Measurements from ENCODE around the gene CENPO.
"Not testable (repeated sequence)": the region's sequence is repeated elsewhere in the genome, so short reads cannot be mapped to it uniquely, and the experiment has no call there.

CENPO gene

DNA sequence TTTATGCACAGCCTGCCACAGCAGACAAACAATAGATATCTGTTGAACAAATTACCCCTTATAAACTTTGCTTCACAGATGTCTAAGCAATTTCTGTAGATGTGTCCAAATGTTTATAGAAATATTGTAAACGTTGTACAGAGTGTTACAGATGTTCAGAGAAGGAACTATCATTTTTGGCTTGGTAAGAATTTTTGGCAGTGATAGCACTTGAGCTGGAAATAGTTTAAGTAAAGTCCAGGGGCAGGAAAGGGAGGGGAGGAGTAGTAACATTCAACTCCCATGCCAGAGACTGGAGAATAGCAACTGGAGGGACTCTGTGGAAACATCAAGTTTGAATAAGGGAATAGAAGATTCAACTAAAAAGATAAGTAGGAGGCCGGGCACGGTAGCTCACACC is 4.4 kb upstream of the CENPO start:
- no peak for DNase-seq

DNA sequence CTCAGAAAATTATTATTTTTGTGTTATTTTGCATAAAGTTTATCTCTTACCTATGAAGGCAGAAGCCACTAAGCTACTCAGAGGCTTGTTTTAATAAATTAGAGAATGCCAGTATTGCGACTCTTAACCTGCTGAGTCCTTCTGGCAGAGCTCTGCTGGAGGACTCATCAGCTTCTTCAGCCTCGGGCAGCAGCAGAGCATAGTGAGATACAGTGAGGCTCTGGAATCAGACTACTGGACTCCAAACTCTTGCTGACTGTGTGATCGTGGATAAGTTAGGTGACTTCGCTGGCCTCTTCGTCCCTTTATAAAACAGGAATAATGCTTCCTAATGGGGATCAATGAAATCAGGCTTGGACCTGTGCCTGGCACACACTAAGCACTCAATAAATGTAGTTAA is 1.8 kb upstream of the CENPO start:
- no peak for DNase-seq

DNA sequence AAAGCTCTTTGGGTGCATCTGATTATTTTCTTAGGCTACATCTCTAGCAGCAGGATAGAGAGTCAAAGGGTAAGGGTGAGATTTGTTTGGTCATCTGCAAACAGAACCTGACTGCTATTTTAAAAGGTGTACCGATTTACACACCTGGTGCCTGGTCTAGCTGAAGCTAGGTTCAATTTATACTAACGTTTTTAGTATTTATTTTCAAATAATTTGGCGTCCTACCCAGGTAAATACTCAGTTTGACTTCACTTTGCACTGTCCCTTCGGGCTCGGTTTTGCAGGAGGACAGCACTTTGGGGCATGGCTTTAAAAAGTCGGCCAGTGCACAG is 717 bp upstream of the CENPO start:
- no peak for DNase-seq

DNA sequence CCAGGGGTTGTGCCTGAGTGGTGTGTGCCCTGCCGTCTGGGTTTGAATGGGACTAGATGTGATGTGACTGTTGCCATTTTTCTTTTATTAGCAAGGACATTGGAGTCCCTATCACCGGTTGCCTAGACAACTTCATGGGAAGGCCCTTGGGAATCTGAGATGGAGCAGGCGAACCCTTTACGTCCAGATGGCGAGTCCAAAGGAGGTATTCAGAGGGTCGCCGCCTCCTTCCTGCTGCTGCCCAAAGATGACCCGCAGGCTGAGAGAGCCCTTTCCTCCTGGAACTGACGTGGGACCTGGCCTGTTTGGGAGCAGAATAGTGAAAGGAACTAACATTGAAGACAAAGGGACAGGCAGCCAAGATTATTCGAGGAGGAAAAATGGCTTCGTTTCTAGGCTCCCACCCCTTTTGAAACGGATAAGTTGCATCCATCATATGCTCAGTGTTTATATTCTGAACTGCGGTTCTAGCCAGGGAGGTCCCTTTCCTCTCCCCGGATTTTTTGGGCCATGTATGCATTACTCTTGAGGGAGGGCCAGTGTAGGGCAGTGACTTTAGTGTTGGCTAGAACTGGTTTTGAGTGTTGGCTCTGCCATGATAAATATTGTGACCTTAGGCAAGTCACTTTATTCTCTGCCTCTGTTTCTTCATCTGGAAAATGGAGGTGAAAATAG is 673 bp downstream of the CENPO start:
- peak; percentile 60 for DNase-seq

DNA sequence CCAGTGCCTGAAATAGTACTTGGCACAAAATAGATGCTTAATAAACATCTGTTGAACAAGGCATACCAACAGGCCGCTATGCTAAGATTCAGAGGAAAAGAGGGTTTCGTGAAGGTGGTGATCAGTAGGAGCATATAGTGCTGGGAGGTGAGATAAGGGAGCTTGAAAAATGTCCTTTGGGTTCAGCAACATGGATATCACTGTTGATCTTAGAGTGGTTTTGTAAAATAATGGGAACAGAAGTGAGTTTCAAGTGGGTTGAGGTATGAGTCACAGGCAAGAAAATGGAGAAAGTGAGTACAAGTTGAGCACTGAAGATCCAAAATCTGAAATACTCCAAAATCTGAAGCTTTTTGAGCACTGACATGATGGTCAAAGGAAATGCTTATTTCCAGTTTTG is 4.4 kb downstream of the CENPO start:
- DNase-seq: no peak

DNA sequence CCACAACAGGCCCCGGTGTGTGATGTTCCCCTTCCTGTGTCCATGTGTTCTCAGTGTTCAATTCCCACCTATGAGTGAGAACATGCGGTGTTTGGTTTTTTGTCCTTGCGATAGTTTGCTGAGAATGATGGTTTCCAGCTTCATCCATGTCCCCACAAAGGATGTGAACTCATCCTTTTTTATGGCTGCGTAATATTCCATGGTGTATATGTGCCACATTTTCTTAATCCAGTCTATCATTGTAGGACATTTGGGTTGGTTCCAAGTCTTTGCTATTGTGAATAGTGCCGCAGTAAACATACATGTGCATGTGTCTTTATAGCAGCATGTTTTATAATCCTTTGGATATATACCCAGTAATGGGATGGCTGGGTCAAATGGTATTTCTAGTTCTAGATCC is 7.3 kb downstream of the CENPO start:
- DNase-seq: not testable (repeated sequence)

DNA sequence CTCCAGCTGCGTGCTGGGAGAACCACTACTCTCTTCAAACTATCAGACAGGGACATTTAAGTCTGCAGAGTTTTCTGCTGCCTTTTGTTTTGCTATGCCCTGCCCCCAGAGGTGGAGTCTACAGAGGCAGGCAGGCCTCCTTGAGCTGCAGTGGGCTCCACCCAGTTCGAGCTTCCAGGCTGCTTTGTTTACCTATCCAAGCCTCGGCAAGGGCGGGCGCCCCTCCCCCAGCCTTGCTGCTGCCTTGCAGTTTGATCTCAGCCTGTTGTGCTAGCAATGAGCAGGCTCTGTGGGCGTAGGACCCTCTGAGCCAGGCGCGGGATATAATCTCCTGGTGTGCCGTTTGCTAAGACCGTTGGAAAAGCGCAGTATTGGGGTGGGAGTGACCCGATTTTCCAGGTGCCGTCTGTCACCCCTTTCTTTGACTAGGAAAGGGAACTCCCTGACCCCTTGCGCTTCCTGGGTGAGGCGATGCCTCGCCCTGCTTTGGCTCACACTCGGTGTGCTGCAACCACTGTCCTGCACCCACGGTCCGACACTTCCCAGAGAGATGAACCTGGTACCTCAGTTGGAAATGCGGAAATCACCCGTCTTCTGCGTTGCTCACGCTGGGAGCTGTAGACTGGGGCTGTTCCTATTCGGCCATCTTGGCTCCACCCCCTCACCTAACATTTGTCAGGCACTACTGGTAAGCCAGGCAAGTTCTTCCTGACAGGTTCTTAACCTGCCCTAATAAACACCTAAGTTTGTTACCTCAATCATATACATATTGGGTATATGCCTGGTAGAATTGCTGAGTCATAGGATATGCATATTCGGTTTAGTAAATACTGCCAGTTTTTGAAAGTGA is 12.8 kb downstream of the CENPO start:
- DNase-seq: not testable (repeated sequence)

DNA sequence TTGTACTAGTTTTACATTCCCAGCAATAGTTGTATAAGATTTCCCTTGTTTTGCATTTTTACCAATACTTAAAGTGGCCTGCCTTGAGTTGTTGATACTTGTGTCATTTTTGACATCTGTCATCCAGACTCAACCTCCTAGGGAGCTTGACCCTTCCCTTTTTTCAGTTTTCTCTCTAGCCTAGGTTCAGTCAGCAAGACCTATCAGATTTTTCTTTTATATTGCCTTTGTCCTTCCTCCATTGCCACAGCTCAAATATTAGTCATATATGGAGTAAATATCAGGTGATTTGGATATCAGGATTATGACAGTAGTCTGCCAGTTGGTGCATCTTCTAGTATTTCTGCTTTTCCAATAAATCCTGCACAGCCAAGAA is 13.4 kb downstream of the CENPO start:
- no peak for DNase-seq

DNA sequence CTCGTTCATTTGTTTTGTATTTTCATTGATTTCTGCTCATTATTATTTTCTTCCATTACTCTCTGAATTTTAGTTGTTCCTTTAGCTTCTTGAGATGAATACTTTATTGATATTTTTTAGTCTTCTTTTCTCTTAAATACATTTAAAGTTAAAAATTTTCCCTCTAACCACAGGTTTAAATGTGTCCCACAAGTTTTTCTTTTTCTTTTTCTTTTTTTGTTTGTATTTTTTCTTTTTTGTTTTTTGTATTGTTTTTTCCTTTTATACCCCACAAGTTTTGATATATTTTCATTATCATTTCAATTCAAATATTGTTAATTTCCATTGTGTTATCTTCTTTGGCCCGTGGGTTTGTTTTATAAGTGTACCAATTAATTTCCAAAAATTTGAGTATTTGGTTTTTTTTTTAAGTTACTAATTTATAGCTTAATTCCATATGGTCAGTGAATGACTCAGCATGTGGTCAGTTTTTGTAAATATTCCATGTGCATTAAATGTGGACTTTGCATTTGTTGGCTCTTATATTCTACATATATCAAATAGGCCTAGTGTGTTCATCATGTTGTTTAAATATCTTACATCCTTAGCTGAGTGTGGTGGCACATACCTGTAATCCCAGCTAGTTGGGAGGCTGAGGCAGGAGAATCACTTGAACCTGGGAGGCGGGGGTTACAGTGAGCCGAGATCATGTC is 16.2 kb downstream of the CENPO start:
- no peak for DNase-seq

DNA sequence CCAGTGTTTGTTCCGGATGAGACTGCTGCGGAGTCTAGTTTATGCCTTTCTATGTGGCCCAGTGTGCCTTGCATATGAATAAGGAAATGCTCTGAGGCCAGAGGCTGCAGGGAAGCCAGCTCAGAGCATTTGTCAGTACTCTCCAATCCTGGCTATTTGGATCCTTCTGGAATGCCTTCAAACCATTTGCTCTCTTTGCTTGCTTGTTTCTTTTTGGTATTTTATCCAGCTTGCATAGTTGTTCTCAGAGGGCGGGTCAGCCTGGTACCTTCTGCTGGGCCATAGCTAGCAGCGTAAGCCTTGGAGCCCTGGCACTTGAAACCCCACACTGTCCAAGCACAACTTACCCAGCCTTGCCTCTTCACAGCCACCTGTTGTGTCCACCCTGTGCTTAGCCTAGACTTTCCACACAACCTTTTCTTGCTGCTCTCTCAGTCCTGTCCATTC is 20.5 kb downstream of the CENPO start:
- no peak for DNase-seq

DNA sequence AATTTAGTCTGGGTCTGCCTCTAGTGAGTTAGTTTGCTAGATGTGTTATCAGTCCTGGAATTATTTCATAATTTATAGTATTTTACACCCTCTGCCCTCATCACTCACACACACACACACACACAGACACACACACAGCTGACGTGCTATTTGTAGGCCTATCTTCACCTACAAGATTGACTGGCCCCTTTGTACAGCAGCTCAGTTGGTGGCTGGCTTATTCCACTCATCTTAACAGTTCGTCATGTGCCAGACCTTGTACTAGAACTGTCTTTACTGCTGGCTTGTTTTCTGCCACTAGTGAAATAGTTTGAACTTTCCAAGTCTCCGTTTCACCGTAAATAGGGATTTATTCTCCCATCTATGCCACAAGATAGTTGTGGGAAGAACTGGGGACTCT is 21.3 kb downstream of the CENPO start:
- DNase-seq: no peak

DNA sequence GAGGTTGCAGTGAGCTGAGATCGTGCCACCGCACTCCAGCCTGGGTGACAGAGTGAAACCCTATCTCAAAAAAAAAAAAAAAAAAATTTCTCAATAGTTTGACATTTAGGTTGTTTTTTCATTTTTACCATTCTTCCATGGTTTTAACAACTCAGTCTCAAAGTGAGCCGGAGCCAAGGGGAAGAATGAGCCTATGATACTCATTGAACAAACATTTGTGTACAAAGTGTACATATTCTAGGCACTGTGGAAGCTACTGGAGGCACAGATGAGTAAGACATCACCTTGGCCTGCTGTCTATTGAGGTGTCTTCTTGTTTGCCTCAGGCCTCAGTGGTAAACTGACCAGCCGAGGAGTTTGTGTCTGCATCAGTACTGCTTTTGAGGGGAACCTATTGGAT is 21.9 kb downstream of the CENPO start:
- no peak for DNase-seq

DNA sequence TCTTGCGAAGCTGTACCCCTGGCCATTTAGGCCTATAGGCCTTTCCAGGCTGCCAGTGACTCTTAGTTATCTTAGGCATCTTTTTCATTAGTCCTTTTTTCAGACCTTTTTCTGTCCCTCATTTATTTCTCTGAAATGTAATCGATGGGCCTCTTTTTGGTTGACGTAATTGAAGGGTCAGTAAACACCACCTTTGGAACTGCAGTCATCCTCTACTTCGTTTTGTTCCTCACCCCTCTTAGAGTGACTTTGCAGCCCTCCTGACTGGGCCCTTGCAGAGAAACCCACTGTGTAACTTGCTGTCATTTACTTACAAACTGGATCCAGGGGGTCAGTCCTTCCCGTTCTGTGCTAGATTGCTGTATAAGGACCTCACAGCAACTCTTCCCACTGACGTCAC is 23.2 kb downstream of the CENPO start:
- no peak for DNase-seq

DNA sequence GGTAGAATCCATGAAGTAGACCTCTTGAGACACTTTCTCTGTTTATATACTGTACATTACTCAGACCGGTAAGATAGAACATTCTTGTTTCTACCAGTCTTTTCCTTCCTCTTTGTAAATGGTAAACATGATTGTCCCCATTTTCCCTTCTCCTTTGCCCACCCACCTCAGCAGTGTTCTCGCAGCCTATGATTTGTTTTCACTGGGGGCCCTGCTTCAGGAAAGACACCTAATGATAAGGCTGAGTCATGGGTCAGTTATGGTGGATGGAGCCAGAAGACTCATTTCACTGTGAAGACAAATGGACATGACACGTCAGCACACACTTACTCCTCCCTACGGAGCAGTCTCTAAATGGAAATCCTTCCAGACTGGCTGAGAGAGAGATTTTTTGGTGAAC is 23.7 kb downstream of the CENPO start:
- peak; percentile 72 for DNase-seq

DNA sequence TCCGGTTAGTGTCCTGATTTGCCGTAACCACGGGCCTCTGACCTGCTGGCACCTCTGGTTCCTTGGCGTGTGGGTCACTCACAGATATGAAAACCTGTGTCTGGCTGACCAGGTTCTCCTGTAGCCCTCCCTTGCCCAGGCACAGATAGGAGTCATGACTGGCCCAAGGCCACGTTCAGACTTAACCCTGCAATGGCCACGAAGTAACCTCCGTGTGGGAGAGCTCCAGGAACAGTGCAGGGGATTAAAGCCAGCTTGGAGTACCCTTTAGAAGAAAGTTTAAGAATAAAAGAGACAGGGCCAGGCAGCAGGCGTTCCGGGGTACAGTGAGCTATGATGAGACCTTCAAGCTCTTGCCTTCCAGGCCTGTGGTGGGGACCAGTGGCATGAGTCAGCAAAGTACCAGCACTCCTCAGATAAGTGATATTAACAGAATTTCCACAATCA is 25.5 kb downstream of the CENPO start:
- no peak for DNase-seq

DNA sequence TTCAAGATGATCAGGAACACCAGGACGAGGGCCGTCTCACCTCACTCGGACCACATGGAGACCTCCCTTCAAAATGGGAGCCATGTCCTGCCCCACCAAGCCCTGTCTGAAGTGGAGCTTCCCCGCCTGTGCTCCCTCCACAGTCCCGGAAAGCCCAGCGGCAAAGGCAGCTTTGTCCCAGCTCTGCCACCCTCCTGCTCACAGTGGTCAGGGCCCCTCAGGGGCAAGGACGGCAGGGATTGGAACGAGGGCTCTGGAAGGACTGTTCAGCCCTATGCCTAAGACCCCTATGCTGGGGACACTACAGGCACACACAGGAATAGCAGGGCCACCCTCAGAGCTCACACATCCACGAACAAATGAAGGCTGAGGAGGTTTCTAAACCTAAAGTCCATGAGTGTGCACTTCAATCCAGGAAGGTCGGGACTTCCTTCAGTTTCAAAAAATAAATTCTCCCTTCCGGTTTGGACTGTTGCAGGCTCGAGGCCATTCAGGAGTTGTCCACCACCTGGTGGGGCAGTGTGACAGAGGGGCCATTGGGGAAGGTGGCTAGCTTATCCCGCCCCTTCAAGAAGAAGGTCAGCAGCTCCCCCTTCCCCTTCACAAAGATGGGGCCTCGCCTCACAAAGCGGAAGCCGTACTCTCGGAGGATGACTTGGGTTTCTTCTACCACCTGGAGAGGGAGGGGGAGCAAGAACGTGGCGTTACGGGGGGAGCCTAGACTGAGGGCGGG is 26.4 kb downstream of the CENPO start:
- no peak for DNase-seq

DNA sequence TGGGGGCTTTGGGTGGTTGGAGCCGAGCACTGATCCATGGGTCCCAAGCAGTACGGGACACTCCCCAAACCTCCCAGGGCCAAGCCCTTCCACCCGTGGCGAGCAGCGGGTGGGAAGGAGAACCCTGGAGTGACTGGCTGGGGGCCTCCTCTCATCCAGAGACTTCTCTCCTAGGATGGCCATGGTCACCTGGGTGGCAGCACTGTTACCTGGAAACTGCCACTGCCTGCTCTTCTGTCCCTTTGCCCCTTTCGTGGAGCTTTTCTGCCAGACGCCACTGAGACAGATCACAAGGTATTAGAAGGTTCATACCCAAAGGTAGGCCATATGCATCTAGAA is 26.9 kb downstream of the CENPO start:
- DNase-seq: no peak

DNA sequence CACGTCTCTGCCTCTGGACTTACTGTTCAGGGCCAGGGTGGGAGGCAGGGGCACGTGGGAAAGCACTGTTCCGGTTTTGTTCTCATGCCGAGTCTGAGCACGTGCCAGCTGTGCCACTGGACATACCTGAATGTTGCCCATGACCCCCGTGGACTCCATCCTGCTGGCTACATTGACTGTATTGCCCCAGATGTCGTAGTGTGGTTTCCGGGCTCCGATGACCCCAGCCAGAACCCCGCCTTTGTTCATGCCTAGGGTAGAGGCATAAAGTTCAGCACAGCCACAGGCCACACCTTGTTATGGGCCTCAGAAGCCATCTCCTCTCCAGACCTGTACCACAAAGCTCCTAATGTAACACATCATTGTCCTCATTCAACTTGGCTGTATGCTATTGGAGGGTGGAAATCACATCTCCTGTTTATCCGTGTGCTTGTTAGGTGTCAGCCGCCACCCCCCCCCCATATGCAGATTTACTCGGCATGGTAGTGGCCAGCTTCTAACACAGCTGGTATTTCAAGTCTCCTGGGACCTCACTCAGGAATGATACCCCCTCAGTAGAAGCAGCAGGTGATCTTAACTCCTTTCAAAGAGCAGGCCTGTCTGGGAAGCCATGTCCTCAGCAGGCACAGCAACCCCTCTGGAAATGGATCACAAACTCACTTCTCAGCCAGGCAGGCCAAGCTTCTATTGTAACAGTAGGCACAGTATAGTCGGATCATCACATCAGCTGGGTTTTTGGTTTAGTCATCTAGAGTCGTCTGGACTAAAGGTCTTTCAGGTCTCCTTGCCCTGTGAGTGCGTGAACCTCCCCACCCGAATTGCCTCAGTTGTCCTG is 27.6 kb downstream of the CENPO start:
- no peak for DNase-seq

DNA sequence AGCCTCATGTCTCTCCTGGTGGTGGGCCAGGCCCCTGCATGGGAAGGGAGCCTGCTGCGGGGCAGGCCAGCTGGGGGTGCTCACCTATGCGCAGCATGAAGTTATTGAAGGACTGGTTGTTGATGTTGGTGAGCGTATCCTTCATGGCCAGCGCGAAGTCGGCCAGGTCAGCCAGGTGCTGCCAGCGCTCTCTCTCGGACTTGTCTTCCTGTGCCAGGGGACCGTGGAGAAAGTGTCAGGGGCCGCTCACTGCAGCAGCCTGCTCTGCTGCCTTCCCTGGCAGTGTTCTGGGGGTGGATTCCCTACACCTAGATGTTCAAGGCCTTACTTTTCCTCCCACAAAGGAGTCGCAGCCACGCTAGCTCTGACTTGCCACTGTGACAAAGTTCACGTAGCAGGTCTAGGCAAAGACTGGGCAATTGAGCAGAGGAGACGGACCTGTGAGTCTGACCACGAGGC is 28.2 kb downstream of the CENPO start:
- no peak for DNase-seq

DNA sequence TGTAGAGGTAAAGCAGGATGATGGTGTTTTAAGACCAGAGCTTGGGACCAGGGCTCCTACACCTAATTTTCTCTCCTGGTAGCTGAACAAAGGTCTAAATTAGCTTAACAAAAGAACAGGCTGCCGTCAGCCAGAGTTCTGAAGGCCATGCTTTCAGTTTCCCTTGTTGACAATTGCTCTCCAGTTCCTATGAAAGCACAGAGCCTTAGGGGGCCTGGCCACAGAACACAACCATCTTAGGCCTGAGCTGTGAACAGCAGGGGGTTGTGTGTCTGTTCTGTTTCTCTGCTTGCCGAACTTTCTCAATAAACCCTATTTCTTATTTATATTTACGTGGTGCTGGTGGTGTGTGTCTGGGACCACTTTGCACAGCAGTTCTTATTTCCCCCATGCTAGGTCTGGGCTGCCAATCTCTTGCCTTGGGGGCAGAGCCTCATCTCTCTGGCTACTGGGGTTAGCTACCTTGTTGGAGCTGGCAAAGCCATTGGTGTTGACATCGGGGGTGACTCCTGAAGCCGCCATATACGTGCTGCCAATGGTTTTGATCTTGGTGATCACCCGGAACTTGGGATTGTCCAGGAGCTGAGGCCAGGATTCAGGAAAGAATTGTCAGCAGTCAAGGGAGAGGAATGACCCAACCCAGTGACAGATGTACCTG is 29.0 kb downstream of the CENPO start:
- no peak for DNase-seq

DNA sequence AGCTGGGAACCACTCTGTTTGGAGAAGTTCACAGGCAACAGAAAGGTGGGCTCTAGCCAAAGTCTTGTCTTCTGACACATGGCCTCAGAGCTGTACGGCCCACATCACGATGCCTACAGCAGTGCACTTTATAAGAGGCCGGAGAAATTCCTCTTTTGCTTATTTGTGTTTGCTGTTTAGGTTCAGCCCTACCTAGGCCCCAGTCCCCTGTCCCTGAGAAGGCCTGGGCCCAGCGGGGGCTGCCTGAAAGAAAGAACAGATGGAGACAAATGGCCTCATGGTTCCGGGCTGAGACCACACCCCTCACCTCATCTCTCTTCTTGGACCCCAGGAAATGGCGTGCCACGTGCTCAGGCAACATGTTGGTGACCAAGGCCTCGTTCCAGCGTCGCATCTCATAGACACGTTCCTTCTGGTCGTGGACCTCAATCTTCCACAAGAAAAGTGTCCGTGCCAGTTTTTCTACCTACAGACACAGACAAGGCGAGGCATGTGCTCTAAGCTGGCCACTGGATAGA is 30.9 kb downstream of the CENPO start:
- no peak for DNase-seq
